Measurements from ENCODE around the gene ASAP3.

DNA sequence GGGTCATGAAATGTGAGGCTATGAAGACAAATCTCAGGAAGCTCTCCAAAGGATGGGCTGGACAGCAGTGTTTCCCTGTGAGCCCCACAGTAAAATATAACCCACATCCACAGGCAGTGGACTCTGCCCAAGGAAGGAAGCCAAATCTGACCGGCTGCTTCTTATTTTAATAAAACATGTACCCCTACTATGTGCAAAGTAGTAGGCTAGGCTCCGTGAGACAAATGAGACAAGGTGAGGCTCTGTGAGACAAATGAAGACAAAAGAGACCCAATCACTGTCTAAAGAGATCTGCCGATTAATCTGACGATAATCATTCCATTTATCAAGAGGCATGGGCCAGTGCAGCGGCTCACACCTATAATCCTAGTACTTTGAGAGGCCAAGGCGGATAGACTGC is 2.1 kb downstream of the ASAP3 start:
- TF ChIP-seq, protein P1, sequence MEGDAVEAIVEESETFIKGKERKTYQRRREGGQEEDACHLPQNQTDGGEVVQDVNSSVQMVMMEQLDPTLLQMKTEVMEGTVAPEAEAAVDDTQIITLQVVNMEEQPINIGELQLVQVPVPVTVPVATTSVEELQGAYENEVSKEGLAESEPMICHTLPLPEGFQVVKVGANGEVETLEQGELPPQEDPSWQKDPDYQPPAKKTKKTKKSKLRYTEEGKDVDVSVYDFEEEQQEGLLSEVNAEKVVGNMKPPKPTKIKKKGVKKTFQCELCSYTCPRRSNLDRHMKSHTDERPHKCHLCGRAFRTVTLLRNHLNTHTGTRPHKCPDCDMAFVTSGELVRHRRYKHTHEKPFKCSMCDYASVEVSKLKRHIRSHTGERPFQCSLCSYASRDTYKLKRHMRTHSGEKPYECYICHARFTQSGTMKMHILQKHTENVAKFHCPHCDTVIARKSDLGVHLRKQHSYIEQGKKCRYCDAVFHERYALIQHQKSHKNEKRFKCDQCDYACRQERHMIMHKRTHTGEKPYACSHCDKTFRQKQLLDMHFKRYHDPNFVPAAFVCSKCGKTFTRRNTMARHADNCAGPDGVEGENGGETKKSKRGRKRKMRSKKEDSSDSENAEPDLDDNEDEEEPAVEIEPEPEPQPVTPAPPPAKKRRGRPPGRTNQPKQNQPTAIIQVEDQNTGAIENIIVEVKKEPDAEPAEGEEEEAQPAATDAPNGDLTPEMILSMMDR (IDR thresholded peaks at IDR 0.05) = no peak
- no peak for TF ChIP-seq POLR2A (IDR thresholded peaks at IDR 0.05)
- TF ChIP-seq EP300 (IDR thresholded peaks at IDR 0.05) = no peak

Data from upper lobe of left lung (tissue), 4 donors.